Measurements from ENCODE around the gene WDR27. TPM values are rescaled to one million over a fixed set of nuclear protein-coding genes. Genes with fewer than 3 reads are reported as not detected.

The WDR27 gene
- total RNA-seq, 2 donors from 2014 or later, result 17.8 to 53.1 TPM

GRCh38 chr6:169691260-169691659, 10.6 kb downstream of the WDR27 start:
- no peak overlapping the region for H3K4me3 ChIP-seq
- H3K9me3 ChIP-seq, result no peaks in the 10 kb centered on the region
- no peaks in the 10 kb centered on the region for H3K27me3 ChIP-seq (replicated peaks; ENCODE audit: insufficient read depth)
- DNase-seq (ENCODE audit: low spot score), result no peak
- no peak overlapping the region for H3K27ac ChIP-seq
- H3K4me1 ChIP-seq (replicated peaks), result no peaks in the 10 kb centered on the region
- H3K36me3 ChIP-seq, result no peaks in the 10 kb centered on the region
- intact Hi-C loops (cut with DNase I), result no loop called here
- WGBS, result 94% methylated on average over 2 of the region's 2 CpGs
- TF ChIP-seq POLR2AphosphoS5 (IDR thresholded peaks at IDR 0.05), result no peak
- TF ChIP-seq CTCF (IDR thresholded peaks at IDR 0.05), result no peak
- no peak for TF ChIP-seq POLR2A (IDR thresholded peaks at IDR 0.05)

- H3K36me3 ChIP-seq, result no peaks in the 10 kb centered on the region
- no peak for DNase-seq (ENCODE audit: low spot score)
- no peaks in the 10 kb centered on the region for H3K4me1 ChIP-seq (replicated peaks)
- intact Hi-C loops (cut with DNase I), result no loop called here
- H3K27ac ChIP-seq, result no peak overlapping the region
- no peaks in the 10 kb centered on the region for H3K9me3 ChIP-seq
- H3K4me3 ChIP-seq, result no peak overlapping the region
- 99% methylated on average over 6 of the region's 6 CpGs for WGBS
- TF ChIP-seq POLR2A (IDR thresholded peaks at IDR 0.05) (no peak), POLR2AphosphoS5 (IDR thresholded peaks at IDR 0.05) (no peak), CTCF (IDR thresholded peaks at IDR 0.05) (no peak)
- H3K27me3 ChIP-seq (replicated peaks; ENCODE audit: insufficient read depth), result no peaks in the 10 kb centered on the region
These were observed 12.5 kb downstream of the WDR27 start for GRCh38 chr6:169689287-169689686.

- intact Hi-C loops (cut with DNase I), result no loop called here
These were observed 16.0 kb downstream of the WDR27 start for GRCh38 chr6:169685860-169686259.

GRCh38 chr6:169684056-169684455, 17.8 kb downstream of the WDR27 start:
- H3K36me3 ChIP-seq, result no peaks in the 10 kb centered on the region
- H3K27me3 ChIP-seq (replicated peaks; ENCODE audit: insufficient read depth), result no peaks in the 10 kb centered on the region
- H3K27ac ChIP-seq, result no peak overlapping the region
- 92% methylated on average over 3 of the region's 3 CpGs for WGBS
- no peaks in the 10 kb centered on the region for H3K9me3 ChIP-seq
- H3K4me1 ChIP-seq (replicated peaks), result no peaks in the 10 kb centered on the region
- no peak overlapping the region for H3K4me3 ChIP-seq
- no peak for DNase-seq (ENCODE audit: low spot score)
- TF ChIP-seq POLR2AphosphoS5 (IDR thresholded peaks at IDR 0.05) (no peak), POLR2A (IDR thresholded peaks at IDR 0.05) (no peak), CTCF (IDR thresholded peaks at IDR 0.05) (no peak)
- intact Hi-C loops (cut with DNase I), result no loop called here

More at GRCh38 chr6:169685860-169686259, 16.0 kb downstream of the WDR27 start:
- Histone ChIP-seq H3K4me1 (replicated peaks) (no peaks in the 10 kb centered on the region), H3K36me3 (no peaks in the 10 kb centered on the region), H3K27ac (no peak overlapping the region), H3K27me3 (replicated peaks; ENCODE audit: insufficient read depth) (no peaks in the 10 kb centered on the region), H3K4me3 (no peak overlapping the region), H3K9me3 (no peaks in the 10 kb centered on the region)
- no peak for DNase-seq (ENCODE audit: low spot score)
- WGBS, result 95% methylated on average over 2 of the region's 2 CpGs
- TF ChIP-seq POLR2A (IDR thresholded peaks at IDR 0.05) (no peak), POLR2AphosphoS5 (IDR thresholded peaks at IDR 0.05) (no peak), CTCF (IDR thresholded peaks at IDR 0.05) (no peak)

GRCh38 chr6:169678342-169678741, 23.5 kb downstream of the WDR27 start:
- Histone ChIP-seq H3K9me3 (no peaks in the 10 kb centered on the region), H3K4me3 (no peak overlapping the region), H3K27me3 (replicated peaks; ENCODE audit: insufficient read depth) (no peaks in the 10 kb centered on the region), H3K36me3 (no peaks in the 10 kb centered on the region), H3K4me1 (replicated peaks) (no peaks in the 10 kb centered on the region), H3K27ac (no peak overlapping the region)
- TF ChIP-seq POLR2AphosphoS5 (IDR thresholded peaks at IDR 0.05), result no peak
- TF ChIP-seq POLR2A (IDR thresholded peaks at IDR 0.05), result no peak
- no peak for TF ChIP-seq CTCF (IDR thresholded peaks at IDR 0.05)
- WGBS, result 30% methylated on average over 1 of the region's 1 CpG
- intact Hi-C loops (cut with DNase I), result no loop called here
- DNase-seq (ENCODE audit: low spot score), result no peak

Measured in prostate gland (tissue), 2 donors.